ENCODE measurements around the gene L1CAM.

The L1CAM gene

GRCh38 chrX:153924149-153924861, 38.3 kb upstream of the L1CAM start:
- peak in 16 of 51 donors; percentile 3 to 33 (median 16) for DNase-seq

- peak in 40 of 51 donors; percentile 3 to 70 (median 41) for DNase-seq
These were observed 37.2 kb upstream of the L1CAM start for GRCh38 chrX:153922932-153923857.

- DNase-seq: peak in 1 of 51 donors; percentile 14
These were observed 35.8 kb upstream of the L1CAM start for GRCh38 chrX:153921511-153922446.

GRCh38 chrX:153921070-153921469, 35.1 kb upstream of the L1CAM start:
- DNase-seq: no peak

GRCh38 chrX:153920546-153920945, 34.6 kb upstream of the L1CAM start:
- no peak for DNase-seq

- no peak for DNase-seq
These were observed 33.3 kb upstream of the L1CAM start for GRCh38 chrX:153919281-153919680.

GRCh38 chrX:153917869-153918268, 31.9 kb upstream of the L1CAM start:
- no peak for DNase-seq

GRCh38 chrX:153913701-153914100, 27.7 kb upstream of the L1CAM start:
- DNase-seq: no peak

- no peak for DNase-seq
These were observed 27.2 kb upstream of the L1CAM start for GRCh38 chrX:153913211-153913610.

GRCh38 chrX:153911798-153912197, 25.8 kb upstream of the L1CAM start:
- DNase-seq: no peak

- DNase-seq: no peak
These were observed 24.5 kb upstream of the L1CAM start for GRCh38 chrX:153910446-153910845.

GRCh38 chrX:153909980-153910360, 24.0 kb upstream of the L1CAM start:
- no peak for DNase-seq

GRCh38 chrX:153909024-153909979, 23.3 kb upstream of the L1CAM start:
- DNase-seq: no peak

GRCh38 chrX:153908219-153908860, 22.4 kb upstream of the L1CAM start:
- DNase-seq: no peak

- DNase-seq: no peak
These were observed 21.5 kb upstream of the L1CAM start for GRCh38 chrX:153907456-153907855.

- DNase-seq: no peak
These were observed 20.3 kb upstream of the L1CAM start for GRCh38 chrX:153906126-153906917.

GRCh38 chrX:153905481-153906095, 19.6 kb upstream of the L1CAM start:
- DNase-seq: no peak

Data from hypothalamus (tissue), 51 donors.